CD14-positive monocyte (primary cell): ENCODE data around the gene SCFD1. TPM values are rescaled to one million over a fixed set of nuclear protein-coding genes. Genes with fewer than 3 reads are reported as not detected.
A peak's percentile ranks its signal among the peaks of the same experiment; 100 is the strongest.

ENCODE experiments used
- DNase-seq, 3 donors: peaks; one replicate each; pipeline ENCODE4 v3.0.0-alpha.2; 2011 to 2022
- H2AFZ ChIP-seq: 2 replicates; pipeline ENCODE4 v1.6.0; 2012; ENCODE audit warnings: mild to moderate bottlenecking, low read depth, low read length, inconsistent platforms; ENCODE audit not compliant: insufficient read depth, poor library complexity, severe bottlenecking
- H3K27ac ChIP-seq, 2 donors: 1 replicate in 1 of 2; 2 replicates in 1 of 2; pipeline ENCODE4 v1.5.1; 2012 to 2013; ENCODE audit warnings: low read length in 2 of 2, control low read depth in 1 of 2, inconsistent platforms in 1 of 2, low read depth in 1 of 2, mild to moderate bottlenecking in 1 of 2
- H3K27me3 ChIP-seq, 2 donors: one replicate each; pipeline versions ENCODE4 v1.6.0 to v1.6.1; 2011 to 2013; ENCODE audit warnings: low read length in 2 of 2; ENCODE audit not compliant: control insufficient read depth in 2 of 2, insufficient read depth in 2 of 2
- H3K36me3 ChIP-seq, 2 donors: replicated peaks in 1 of 2; 1 replicate in 1 of 2; 2 replicates in 1 of 2; pipeline versions ENCODE4 v1.5.1 to v1.6.1; 2012 to 2013; ENCODE audit warnings: low read length in 2 of 2, control low read depth in 1 of 2, inconsistent platforms in 1 of 2, mild to moderate bottlenecking in 1 of 2; ENCODE audit not compliant: insufficient read depth in 2 of 2, control insufficient read depth in 1 of 2
- H3K4me1 ChIP-seq, 2 donors: 1 replicate in 1 of 2; 2 replicates in 1 of 2; pipeline versions ENCODE4 v1.5.1 to v1.6.1; 2012 to 2013; ENCODE audit warnings: low read length in 2 of 2, control low read depth in 1 of 2, inconsistent platforms in 1 of 2, mild to moderate bottlenecking in 1 of 2, moderate library complexity in 1 of 2; ENCODE audit not compliant: insufficient read depth in 2 of 2, control insufficient read depth in 1 of 2
- H3K4me2 ChIP-seq: replicated peaks from 2 replicates; pipeline ENCODE3; 2012; ENCODE audit warnings: low read length, moderate library complexity, mild to moderate bottlenecking; ENCODE audit not compliant: poor library complexity, severe bottlenecking; ENCODE audit errors: extremely low read depth
- H3K4me3 ChIP-seq, 3 experiments: fragments of 200-600 bp in 1 of 3; sonication (generic) in 1 of 3; replicated peaks in 1 of 3; 1 replicate in 2 of 3; 2 replicates in 1 of 3; pipeline ENCODE4 v1.5.1; 2011 to 2013; ENCODE audit warnings: low read length in 3 of 3, mild to moderate bottlenecking in 3 of 3, control low read depth in 2 of 3, low read depth in 2 of 3, inconsistent platforms in 1 of 3, moderate library complexity in 1 of 3
- H3K79me2 ChIP-seq: 2 replicates; pipeline ENCODE4 v1.6.0; 2012; ENCODE audit warnings: mild to moderate bottlenecking, control low read depth, inconsistent platforms, low read length, moderate library complexity; ENCODE audit not compliant: insufficient read depth
- H3K9ac ChIP-seq: 2 replicates; pipeline ENCODE4 v1.6.0; 2017; ENCODE audit warnings: low read length, mild to moderate bottlenecking; ENCODE audit not compliant: insufficient read depth, poor library complexity, severe bottlenecking
- H3K9me3 ChIP-seq, 2 donors: replicated peaks in 1 of 2; 1 replicate in 1 of 2; 2 replicates in 1 of 2; pipeline versions ENCODE4 v1.5.1 to v1.6.1; 2012 to 2013; ENCODE audit warnings: low read length in 2 of 2, control low read depth in 1 of 2; ENCODE audit not compliant: control insufficient read depth in 1 of 2, insufficient read depth in 1 of 2
- H4K20me1 ChIP-seq: 2 replicates; pipeline ENCODE4 v1.6.0; 2012; ENCODE audit warnings: mild to moderate bottlenecking, low read length, control low read depth, moderate library complexity; ENCODE audit not compliant: insufficient read depth
- H3K27ac Mint-ChIP-seq, 7 donors: one replicate each; pipeline ENCODE4 v1.8.0; 2020; ENCODE audit warnings: mild to moderate bottlenecking in 7 of 7, mixed read lengths in 7 of 7, moderate library complexity in 6 of 7, inconsistent platforms in 2 of 7
- H3K27me3 Mint-ChIP-seq, 3 donors: one replicate each; pipeline ENCODE4 v1.8.0; 2021 to 2022; ENCODE audit warnings: low read depth in 3 of 3, mild to moderate bottlenecking in 3 of 3, mixed read lengths in 3 of 3, moderate library complexity in 3 of 3, inconsistent platforms in 1 of 3
- H3K36me3 Mint-ChIP-seq, 2 donors: one replicate each; pipeline ENCODE4 v1.8.0; 2020; ENCODE audit warnings: mixed read lengths in 2 of 2, inconsistent platforms in 1 of 2, mild to moderate bottlenecking in 1 of 2
- H3K4me1 Mint-ChIP-seq: one replicate; pipeline ENCODE4 v1.8.0; 2020; ENCODE audit warnings: mild to moderate bottlenecking, mixed read lengths
- H3K4me3 Mint-ChIP-seq, 2 donors: one replicate each; pipeline ENCODE4 v1.8.0; 2020; ENCODE audit warnings: mild to moderate bottlenecking in 2 of 2, mixed read lengths in 2 of 2, moderate library complexity in 1 of 2
- H3K9me3 Mint-ChIP-seq, 7 donors: one replicate each; pipeline ENCODE4 v1.8.0; 2020 to 2022; ENCODE audit warnings: mixed read lengths in 7 of 7, mild to moderate bottlenecking in 6 of 7, moderate library complexity in 6 of 7, inconsistent platforms in 2 of 7
- CTCF ChIP-seq: fragments of 200-600 bp; IDR thresholded peaks from one replicate; pipeline ENCODE4 v1.8.0; 2022; ENCODE audit warnings: antibody characterized with exemption, mild to moderate bottlenecking
- WGBS: methylation state at CpG from one replicate; pipeline ENCODE4 v1.1.5; 2013; ENCODE audit warnings: missing lambda C conversion rate; ENCODE audit not compliant: insufficient coverage; 5-methylcytosine and 5-hydroxymethylcytosine counted together
- intact Hi-C, 2 donors: fragments of 100-400 bp; cut with micrococcal nuclease; formaldehyde crosslinking; loops; one replicate each; pipeline versions ENCODE4 v1.15.0 to v1.15.1; 2023
- polyA plus RNA-seq, 3 donors: library from polyadenylated mRNA; depleted of rRNA in 1 of 3; unstranded in 2 of 3; stranded (reverse) in 1 of 3; fragments of 300-500 nt in 2 of 3; fragments of >200 nt in 1 of 3; fragmentation: Illumina TruSeq in 2 of 3; gene quantifications; 1 replicate in 2 of 3; 2 replicates in 1 of 3; pipeline ENCODE4 v1.2.3, GENCODE V29; 2012 to 2021

The SCFD1 gene
- polyA plus RNA-seq, 3 donors = 33.1 to 64.1 (median 44.9) TPM

- no peaks in the 10 kb centered on the region for H3K27me3 ChIP-seq
- H3K9ac ChIP-seq = no peak overlapping the region
- no peak for DNase-seq
- no peak overlapping the region for H3K4me2 ChIP-seq
- no peaks in the 10 kb centered on the region for H3K4me1 Mint-ChIP-seq
- H3K36me3 Mint-ChIP-seq = peaks cover 42 to 55% of the 10 kb centered on the region in 2 donors
- H3K27ac Mint-ChIP-seq = no peak overlapping the region
- H3K27me3 Mint-ChIP-seq = peaks cover 0 to 1% (median 0%) of the 10 kb centered on the region in 3 donors
- no peaks in the 10 kb centered on the region for H3K9me3 Mint-ChIP-seq
- peaks cover 13% of the 10 kb centered on the region for H4K20me1 ChIP-seq
- no peaks in the 10 kb centered on the region for H3K79me2 ChIP-seq
- H3K27ac ChIP-seq = no peak overlapping the region
- H3K4me3 ChIP-seq = no peak overlapping the region
- intact Hi-C loops = no loop called here
- peaks cover 10 to 12% of the 10 kb centered on the region in 2 donors for H3K4me1 ChIP-seq
- 100% methylated on average over 1 of the region's 6 CpGs for WGBS
- H3K36me3 ChIP-seq = peaks cover 83 to 97% of the 10 kb centered on the region in 2 donors
- H3K9me3 ChIP-seq = no peaks in the 10 kb centered on the region
- no peak overlapping the region for H2AFZ ChIP-seq
- no peak for TF ChIP-seq CTCF
- H3K4me3 Mint-ChIP-seq = no peak overlapping the region
These were observed 29.8 kb downstream of the SCFD1 start for GRCh38 chr14:30651937-30652336.

GRCh38 chr14:30655124-30655523 is 33.0 kb downstream of the SCFD1 start:
- Histone ChIP-seq H3K9me3 (no peaks in the 10 kb centered on the region), H3K36me3 (peaks cover 87 to 96% of the 10 kb centered on the region in 2 donors), H3K9ac (no peak overlapping the region), H3K4me2 (no peak overlapping the region), H2AFZ (no peak overlapping the region), H3K27ac (peak overlapping the region in 1 of 2 donors; percentile 0), H3K79me2 (peaks cover 2% of the 10 kb centered on the region), H4K20me1 (peaks cover 17% of the 10 kb centered on the region), H3K4me1 (peaks cover 11 to 14% of the 10 kb centered on the region in 2 donors), H3K4me3 (no peak overlapping the region), H3K27me3 (no peaks in the 10 kb centered on the region)
- no peak overlapping the region for H3K4me3 Mint-ChIP-seq
- H3K27me3 Mint-ChIP-seq = peaks cover 0 to 1% (median 0%) of the 10 kb centered on the region in 3 donors
- no peaks in the 10 kb centered on the region for H3K9me3 Mint-ChIP-seq
- H3K36me3 Mint-ChIP-seq = peaks cover 48% of the 10 kb centered on the region in 2 donors
- intact Hi-C loops = no loop called here
- TF ChIP-seq CTCF = no peak
- no peak overlapping the region for H3K27ac Mint-ChIP-seq
- no peak for DNase-seq
- no peaks in the 10 kb centered on the region for H3K4me1 Mint-ChIP-seq
